Breast epithelium (tissue), 3 donors: ENCODE data around the gene MGAT5B.
"Not testable (repeated sequence)": the region's sequence is repeated elsewhere in the genome, so short reads cannot be mapped to it uniquely, and the experiment has no call there.

Source experiments
- POLR2A ChIP-seq: fragments of 450-650 bp; IDR thresholded peaks from one replicate; pipeline ENCODE4 v1.6.1; 2016; ENCODE audit warnings: antibody characterized with exemption, mild to moderate bottlenecking, moderate library complexity
- POLR2AphosphoS5 ChIP-seq, 3 donors: sonication (generic); formaldehyde crosslinking; IDR thresholded peaks; one replicate each; pipeline ENCODE4 v1.6.1; 2017; ENCODE audit warnings: antibody characterized with exemption in 3 of 3
- TF ChIP-seq, protein P1 (sequence below), 3 donors: fragments of 450-650 bp; IDR thresholded peaks; one replicate each; pipeline ENCODE4 v1.5.1; 2016 to 2017; ENCODE audit warnings: antibody characterized with exemption in 3 of 3, mild to moderate bottlenecking in 3 of 3, moderate library complexity in 3 of 3

DNA sequence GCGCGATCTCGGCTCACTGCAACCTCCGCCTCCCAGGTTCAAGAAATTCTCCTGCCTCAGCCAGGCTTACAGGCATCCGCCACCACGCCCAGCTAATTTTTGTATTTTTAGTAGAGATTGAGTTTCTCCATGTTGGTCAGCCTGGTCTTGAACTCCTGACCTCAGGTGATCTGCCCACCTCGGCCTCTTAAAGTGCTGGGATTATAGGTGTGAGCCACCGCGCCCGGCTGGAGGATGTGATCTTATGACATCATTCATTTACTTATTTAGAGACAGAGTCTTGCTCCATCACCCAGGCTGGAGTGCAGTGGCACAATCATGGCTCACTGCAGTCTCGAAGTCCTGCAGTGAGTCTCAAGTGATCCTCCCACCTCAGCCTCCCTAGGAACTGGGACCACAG lies 19.0 kb upstream of the MGAT5B start:
- not testable (repeated sequence) for TF ChIP-seq POLR2A; POLR2AphosphoS5 (IDR thresholded peaks at IDR 0.05)
- TF ChIP-seq, protein P1, sequence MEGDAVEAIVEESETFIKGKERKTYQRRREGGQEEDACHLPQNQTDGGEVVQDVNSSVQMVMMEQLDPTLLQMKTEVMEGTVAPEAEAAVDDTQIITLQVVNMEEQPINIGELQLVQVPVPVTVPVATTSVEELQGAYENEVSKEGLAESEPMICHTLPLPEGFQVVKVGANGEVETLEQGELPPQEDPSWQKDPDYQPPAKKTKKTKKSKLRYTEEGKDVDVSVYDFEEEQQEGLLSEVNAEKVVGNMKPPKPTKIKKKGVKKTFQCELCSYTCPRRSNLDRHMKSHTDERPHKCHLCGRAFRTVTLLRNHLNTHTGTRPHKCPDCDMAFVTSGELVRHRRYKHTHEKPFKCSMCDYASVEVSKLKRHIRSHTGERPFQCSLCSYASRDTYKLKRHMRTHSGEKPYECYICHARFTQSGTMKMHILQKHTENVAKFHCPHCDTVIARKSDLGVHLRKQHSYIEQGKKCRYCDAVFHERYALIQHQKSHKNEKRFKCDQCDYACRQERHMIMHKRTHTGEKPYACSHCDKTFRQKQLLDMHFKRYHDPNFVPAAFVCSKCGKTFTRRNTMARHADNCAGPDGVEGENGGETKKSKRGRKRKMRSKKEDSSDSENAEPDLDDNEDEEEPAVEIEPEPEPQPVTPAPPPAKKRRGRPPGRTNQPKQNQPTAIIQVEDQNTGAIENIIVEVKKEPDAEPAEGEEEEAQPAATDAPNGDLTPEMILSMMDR (IDR thresholded peaks at IDR 0.05): not testable (repeated sequence)
